Central memory CD8-positive, alpha-beta T cell (primary cell): ENCODE data around the gene STK11.
A peak's percentile ranks its signal among the peaks of the same experiment; 100 is the strongest.

ENCODE experiments used
- ATAC-seq: fragments of 150-1000 bp; cut with Tn5 transposase; replicated peaks from 2 replicates; pipeline ENCODE4 v1.10.0; 2022; ENCODE audit warnings: mild to moderate bottlenecking, moderate FRiP score, moderate number of reproducible peaks; ENCODE audit not compliant: poor library complexity, severe bottlenecking; ENCODE audit errors: extremely low read depth
- DNase-seq, 2 donors: peaks; one replicate each; pipeline ENCODE4 v3.0.0; 2021; ENCODE audit warnings: low spot score in 2 of 2
- H3K27ac Mint-ChIP-seq: one replicate; pipeline ENCODE4 v1.8.0; 2022; ENCODE audit warnings: low read depth, mild to moderate bottlenecking, moderate library complexity, mixed read lengths
- H3K27me3 Mint-ChIP-seq: one replicate; pipeline ENCODE4 v1.8.0; 2022; ENCODE audit warnings: mixed read lengths
- H3K36me3 Mint-ChIP-seq: one replicate; pipeline ENCODE4 v1.8.0; 2022; ENCODE audit warnings: mild to moderate bottlenecking, moderate library complexity, mixed read lengths; ENCODE audit not compliant: insufficient read depth
- H3K4me1 Mint-ChIP-seq: one replicate; pipeline ENCODE4 v1.8.0; 2022; ENCODE audit warnings: mixed read lengths
- H3K4me3 Mint-ChIP-seq: one replicate; pipeline ENCODE4 v1.8.0; 2022; ENCODE audit warnings: mild to moderate bottlenecking, moderate library complexity, mixed read lengths
- H3K9me3 Mint-ChIP-seq: one replicate; pipeline ENCODE4 v1.8.0; 2022; ENCODE audit warnings: mixed read lengths

Gene STK11

DNA sequence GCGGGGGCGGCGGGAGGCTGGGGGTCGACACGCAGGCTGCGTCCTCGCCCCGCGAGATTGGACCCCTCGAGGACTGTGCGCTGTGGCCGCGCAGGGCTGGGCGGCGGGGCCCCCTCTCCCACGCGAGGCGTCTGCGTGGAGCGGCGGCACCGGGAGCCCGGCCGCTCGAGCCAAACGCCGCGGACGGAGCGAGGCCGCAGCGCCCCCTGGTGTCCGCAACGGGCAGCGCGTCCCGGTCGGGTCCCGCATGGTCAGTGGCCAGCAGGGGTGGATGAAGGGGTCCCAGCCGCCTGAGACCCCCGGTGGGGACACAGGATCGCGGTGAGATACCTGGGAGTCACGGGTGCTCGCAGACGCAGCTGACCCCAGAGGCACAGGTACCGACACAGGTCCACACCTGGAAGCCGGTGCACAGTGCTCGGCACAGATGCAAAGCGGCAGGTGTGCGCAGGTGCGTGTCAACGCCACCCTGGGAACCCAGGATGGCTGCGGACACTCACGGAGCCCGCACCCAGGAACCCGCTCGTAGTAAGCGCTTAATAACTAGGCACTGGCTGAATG, 61.4 kb downstream of the STK11 start:
- Mint-ChIP-seq H3K4me3 (peak overlapping the region; percentile 82), H3K27ac (peak overlapping the region; percentile 95), H3K36me3 (peaks cover 38% of the 10 kb centered on the region), H3K9me3 (no peaks in the 10 kb centered on the region), H3K4me1 (peaks cover 71% of the 10 kb centered on the region), H3K27me3 (no peaks in the 10 kb centered on the region)
- peak; percentile 59 to 76 for DNase-seq
- ATAC-seq: no peak

DNA sequence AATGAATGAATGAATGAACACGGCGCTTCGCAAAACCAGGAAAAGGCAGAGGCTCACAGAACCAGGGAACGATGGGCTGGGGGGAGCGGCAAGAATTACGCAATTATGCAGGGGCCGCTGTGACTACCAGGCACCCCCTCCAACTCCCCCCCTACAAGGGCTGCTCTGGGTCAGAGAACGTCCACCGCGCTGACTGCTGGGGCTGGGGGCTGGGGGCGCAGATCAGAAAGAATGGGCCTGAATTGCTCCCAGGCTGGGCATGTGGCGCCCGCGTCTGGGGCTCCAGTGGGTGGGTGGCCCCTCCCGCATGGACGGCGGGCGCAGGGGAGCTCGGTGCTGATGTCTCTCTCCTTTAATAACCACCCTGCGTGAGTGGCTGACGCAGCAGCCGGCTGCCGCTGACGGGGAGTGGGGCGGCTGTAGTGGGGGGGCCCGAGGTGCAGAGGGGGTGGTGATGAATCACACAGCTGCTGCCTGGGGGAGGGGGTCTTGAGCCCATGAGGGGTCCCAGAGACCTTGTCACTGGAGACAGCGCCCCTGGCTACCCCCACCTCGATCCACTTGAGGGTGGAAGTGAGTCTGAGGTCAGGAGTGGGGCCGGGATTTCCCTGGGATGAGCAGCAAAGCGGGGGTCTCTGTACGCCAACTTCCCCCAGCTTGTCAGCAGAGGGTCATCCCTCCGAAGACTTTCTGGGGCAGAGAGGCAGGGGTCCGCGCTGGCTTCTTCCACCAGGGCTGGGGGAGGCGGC, 62.1 kb downstream of the STK11 start:
- Mint-ChIP-seq H3K27ac (peak overlapping the region; percentile 95), H3K9me3 (no peaks in the 10 kb centered on the region), H3K4me3 (peak overlapping the region; percentile 82), H3K36me3 (peaks cover 44% of the 10 kb centered on the region), H3K4me1 (peaks cover 69% of the 10 kb centered on the region), H3K27me3 (no peaks in the 10 kb centered on the region)
- ATAC-seq: no peak
- DNase-seq: no peak

DNA sequence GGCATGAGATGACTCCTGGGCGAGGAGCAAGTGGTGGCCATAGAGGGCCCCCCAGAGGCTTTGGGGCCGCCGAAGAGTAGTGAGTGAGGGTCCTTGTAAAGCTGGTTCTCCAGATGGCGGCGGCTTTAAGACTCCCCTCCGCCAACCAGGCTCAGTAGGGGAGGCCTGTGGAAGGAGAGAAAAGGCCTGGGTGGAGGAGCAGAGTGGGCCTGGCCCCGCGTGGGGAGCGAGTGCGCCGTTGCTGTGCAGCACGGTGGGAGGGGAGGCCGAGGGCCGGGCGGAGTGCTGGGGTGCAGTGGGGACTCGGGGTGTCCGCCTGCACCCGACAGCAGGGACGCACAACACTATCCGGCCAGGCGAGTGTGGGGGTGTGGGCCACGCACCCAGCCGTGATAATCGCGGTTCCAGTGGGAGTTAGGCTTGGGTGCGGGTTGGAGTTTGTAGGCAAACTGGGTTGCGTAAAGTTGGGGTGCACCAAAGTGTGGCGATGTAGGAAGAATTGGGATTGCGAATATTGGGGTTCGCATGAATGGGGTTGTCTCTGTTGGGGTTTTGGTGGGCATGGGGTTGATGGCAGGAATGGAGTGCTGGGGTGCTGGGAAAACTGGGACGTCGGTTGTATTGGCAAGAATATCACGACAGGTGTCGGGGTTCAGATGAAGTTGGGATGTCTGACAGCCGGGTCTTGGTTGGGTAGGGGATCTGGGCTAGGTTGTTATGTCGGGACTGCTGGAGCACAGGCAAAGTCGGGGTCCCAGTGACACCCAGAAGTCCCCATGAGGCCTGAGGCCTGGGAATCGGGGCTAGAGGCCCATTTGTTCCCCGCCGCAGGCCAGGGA, 62.9 kb downstream of the STK11 start:
- no peaks in the 10 kb centered on the region for H3K27me3 Mint-ChIP-seq
- no peak for DNase-seq
- peak overlapping the region; percentile 95 for H3K27ac Mint-ChIP-seq
- no peaks in the 10 kb centered on the region for H3K9me3 Mint-ChIP-seq
- ATAC-seq: no peak
- peaks cover 52% of the 10 kb centered on the region for H3K36me3 Mint-ChIP-seq
- H3K4me3 Mint-ChIP-seq: peak overlapping the region; percentile 82
- H3K4me1 Mint-ChIP-seq: peaks cover 66% of the 10 kb centered on the region

DNA sequence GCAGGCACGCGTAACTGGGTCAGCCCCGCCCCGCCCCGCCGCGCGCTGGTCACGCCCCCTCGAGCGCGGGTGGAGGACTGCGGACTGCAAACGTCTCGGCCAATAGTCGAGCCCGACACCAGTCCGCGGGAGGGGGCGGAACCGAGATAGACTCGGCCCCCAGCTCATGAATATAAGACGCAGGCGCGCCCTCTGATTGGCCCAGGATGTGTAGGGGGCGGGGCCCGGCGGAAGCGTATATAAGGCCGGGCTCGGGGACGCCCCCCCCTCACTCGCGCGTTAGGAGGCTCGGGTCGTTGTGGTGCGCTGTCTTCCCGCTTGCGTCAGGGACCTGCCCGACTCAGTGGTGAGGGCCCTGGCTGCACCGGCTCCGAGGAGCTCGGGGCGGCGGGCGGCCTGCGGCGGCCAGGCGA, 63.5 kb downstream of the STK11 start, which contains the start of gene CIRBP:
Gene CIRBP (plus strand): TSS at position 268 of the 413 bp plus-strand sequence. CDS start 1,602 bp downstream, outside the sequence.
- ATAC-seq (peak; percentile 79), DNase-seq (peak; percentile 98 to 99)
- Mint-ChIP-seq H3K9me3 (no peaks in the 10 kb centered on the region), H3K27me3 (no peaks in the 10 kb centered on the region), H3K36me3 (peaks cover 59% of the 10 kb centered on the region), H3K27ac (peak within 1 kb of the TSS; percentile 95), H3K4me1 (peaks cover 72% of the 10 kb centered on the region), H3K4me3 (peak within 1 kb of the TSS; percentile 85)

DNA sequence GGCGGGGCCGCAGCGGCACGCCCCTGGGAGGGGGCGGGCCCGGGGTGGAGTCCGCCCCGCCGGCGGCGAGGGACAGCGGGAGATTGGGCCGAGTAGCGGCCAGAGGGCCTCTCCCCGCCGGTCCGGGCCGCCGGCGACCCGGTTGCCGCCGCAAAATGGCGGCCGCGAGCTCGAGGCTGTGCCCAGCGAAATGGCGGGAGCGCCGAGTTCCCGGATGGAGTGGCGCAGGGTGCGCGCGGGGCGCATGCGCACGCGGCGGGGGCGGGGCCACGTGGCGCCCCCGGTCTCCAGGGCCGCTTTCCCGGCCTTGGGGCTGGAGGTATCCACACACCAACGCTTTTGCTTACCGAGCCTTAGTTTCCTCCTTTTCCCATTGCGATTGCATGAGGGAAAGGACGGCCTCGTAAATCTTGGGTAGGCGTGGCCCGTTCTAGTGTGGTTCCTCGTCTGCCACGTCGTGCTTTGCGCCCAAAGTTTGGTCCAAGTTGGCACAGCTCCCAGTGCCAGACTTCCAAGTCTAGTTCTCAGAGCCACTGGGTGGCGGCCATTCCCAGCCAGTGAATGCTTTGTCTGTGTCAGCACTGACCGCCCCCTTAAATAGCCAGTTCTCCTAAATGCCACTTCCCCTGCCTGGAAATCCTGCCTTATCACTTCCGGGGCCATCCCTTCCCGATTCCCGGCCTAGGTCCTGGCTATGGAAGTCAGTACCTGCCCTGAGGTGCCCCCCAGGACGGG, 64.1 kb downstream of the STK11 start:
- Mint-ChIP-seq H3K4me1 (peaks cover 70% of the 10 kb centered on the region), H3K9me3 (no peaks in the 10 kb centered on the region), H3K27ac (peak overlapping the region; percentile 95), H3K4me3 (peak overlapping the region; percentile 85), H3K36me3 (peaks cover 63% of the 10 kb centered on the region), H3K27me3 (no peaks in the 10 kb centered on the region)
- ATAC-seq: peak; percentile 50
- DNase-seq: peak; percentile 80 to 81

DNA sequence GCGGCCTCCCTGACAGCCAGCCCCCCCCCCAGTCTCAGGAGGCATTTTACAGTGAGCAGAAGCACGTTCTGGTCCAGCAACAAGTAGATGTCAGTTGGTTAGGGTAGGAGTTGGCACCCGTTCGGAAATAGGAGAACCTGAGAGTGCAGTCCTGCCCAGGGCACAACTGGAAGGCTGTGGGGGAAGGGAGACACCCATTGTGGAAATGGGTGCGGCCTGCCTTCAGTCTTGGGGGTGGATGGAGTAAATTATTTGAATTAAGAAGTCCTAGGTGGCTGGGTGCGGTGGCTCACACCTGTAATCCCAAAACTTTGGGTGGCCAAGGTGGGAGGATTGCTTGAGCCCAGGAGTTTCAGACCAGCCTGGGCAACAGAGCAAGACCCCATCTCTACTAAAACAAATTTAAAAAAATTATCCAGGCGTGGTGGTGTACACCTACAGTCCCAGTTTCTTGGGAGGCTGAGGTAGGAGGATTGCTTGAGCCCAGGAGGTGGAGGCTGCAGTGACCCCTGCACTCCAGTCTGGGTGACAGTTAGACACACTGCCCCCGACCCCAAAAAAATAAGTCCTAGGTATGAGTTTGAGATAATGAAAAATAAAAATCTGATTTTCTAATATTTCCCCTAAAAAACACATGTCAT, 64.8 kb downstream of the STK11 start:
- ATAC-seq: no peak
- H3K4me3 Mint-ChIP-seq: peak overlapping the region; percentile 85
- H3K4me1 Mint-ChIP-seq: peaks cover 63% of the 10 kb centered on the region
- peaks cover 66% of the 10 kb centered on the region for H3K36me3 Mint-ChIP-seq
- H3K27ac Mint-ChIP-seq: peak overlapping the region; percentile 95
- H3K9me3 Mint-ChIP-seq: no peaks in the 10 kb centered on the region
- H3K27me3 Mint-ChIP-seq: no peaks in the 10 kb centered on the region
- no peak for DNase-seq

DNA sequence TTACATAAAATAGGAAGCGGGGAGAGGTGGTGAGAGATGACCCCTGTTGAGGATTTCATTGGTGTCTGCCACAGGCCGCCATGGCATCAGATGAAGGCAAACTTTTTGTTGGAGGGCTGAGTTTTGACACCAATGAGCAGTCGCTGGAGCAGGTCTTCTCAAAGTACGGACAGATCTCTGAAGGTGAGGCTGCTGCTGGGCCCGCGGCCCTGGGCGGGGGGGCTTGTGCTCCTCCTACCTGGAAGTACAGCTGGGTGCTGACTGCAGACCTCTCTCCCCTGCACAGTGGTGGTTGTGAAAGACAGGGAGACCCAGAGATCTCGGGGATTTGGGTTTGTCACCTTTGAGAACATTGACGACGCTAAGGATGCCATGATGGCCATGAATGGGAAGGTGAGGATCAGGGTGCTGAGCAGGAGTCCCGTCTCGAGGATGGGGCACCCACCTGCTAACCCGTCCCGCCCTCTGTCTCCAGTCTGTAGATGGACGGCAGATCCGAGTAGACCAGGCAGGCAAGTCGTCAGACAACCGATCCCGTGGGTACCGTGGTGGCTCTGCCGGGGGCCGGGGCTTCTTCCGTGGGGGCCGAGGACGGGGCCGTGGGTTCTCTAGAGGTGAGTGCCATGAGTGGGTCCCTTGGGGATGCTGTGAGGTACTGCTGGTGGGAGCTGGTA, 65.4 kb downstream of the STK11 start:
- ATAC-seq (no peak), DNase-seq (no peak)
- H3K27me3 Mint-ChIP-seq: no peaks in the 10 kb centered on the region
- peaks cover 60% of the 10 kb centered on the region for H3K4me1 Mint-ChIP-seq
- no peaks in the 10 kb centered on the region for H3K9me3 Mint-ChIP-seq
- H3K27ac Mint-ChIP-seq: peak overlapping the region; percentile 95
- H3K36me3 Mint-ChIP-seq: peaks cover 68% of the 10 kb centered on the region
- H3K4me3 Mint-ChIP-seq: peak overlapping the region; percentile 85

DNA sequence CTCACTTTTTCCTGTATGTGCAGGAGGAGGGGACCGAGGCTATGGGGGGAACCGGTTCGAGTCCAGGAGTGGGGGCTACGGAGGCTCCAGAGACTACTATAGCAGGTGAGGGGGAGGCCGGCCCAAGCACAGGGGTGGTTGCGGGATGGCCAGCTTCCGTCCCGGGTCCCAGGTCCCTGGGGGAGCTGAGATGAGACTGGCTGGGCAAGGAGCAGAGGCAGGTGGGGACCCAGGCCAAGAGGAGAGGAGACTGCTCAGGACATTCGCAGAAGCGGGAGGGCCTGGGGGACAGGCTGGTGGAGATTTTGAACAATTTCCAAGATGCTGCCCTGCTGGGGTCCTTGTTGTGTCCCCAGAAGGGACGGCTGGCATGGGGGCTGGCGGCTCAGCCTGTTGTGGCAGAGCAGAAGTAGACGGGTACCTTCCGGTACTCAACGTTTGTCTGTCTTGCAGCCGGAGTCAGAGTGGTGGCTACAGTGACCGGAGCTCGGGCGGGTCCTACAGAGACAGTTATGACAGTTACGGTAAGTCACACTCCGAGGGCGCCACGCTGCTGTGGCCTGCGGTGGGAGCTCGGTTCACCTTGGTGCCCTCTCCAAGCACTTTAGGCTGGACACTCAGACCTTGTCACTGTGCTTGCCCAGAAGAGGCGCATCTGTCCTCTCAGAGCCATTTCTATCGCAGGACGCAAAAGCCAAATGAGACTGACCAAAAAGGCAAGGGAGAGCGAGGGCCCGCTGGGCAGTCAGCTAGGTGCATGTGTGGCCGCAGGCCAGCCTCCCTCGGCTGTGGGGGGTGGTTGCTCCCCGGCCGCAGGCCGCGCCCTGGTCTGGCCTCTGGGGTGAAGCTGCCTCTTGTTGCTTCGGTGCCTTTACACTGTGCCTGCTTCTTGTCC, 66.2 kb downstream of the STK11 start:
- H3K4me1 Mint-ChIP-seq: peaks cover 66% of the 10 kb centered on the region
- H3K9me3 Mint-ChIP-seq: no peaks in the 10 kb centered on the region
- peak overlapping the region; percentile 95 for H3K27ac Mint-ChIP-seq
- no peak for DNase-seq
- peaks cover 67% of the 10 kb centered on the region for H3K36me3 Mint-ChIP-seq
- no peaks in the 10 kb centered on the region for H3K27me3 Mint-ChIP-seq
- no peak for ATAC-seq
- H3K4me3 Mint-ChIP-seq: peak overlapping the region; percentile 85

DNA sequence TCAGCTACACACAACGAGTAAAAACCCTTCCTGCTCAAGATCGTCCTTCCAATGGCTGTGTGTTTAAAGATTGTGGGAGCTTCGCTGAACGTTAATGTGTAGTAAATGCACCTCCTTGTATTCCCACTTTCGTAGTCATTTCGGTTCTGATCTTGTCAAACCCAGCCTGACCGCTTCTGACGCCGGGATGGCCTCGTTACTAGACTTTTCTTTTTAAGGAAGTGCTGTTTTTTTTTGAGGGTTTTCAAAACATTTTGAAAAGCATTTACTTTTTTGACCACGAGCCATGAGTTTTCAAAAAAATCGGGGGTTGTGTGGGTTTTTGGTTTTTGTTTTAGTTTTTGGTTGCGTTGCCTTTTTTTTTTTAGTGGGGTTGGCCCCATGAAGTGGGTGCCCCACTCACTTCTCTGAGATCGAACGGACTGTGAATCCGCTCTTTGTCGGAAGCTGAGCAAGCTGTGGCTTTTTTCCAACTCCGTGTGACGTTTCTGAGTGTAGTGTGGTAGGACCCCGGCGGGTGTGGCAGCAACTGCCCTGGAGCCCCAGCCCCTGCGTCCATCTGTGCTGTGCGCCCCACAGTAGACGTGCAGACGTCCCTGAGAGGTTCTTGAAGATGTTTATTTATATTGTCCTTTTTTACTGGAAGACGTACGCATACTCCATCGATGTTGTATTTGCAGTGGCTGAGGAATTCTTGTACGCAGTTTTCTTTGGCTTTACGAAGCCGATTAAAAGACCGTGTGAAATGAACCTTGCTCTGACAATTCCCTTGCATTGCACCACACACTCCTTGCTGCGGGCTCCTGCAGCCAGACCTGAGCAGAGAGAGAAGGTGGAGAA, 67.1 kb downstream of the STK11 start:
- peaks cover 67% of the 10 kb centered on the region for H3K36me3 Mint-ChIP-seq
- peak overlapping the region; percentile 95 for H3K27ac Mint-ChIP-seq
- ATAC-seq: no peak
- peak overlapping the region; percentile 85 for H3K4me3 Mint-ChIP-seq
- no peaks in the 10 kb centered on the region for H3K9me3 Mint-ChIP-seq
- no peaks in the 10 kb centered on the region for H3K27me3 Mint-ChIP-seq
- peaks cover 62% of the 10 kb centered on the region for H3K4me1 Mint-ChIP-seq
- DNase-seq: no peak

DNA sequence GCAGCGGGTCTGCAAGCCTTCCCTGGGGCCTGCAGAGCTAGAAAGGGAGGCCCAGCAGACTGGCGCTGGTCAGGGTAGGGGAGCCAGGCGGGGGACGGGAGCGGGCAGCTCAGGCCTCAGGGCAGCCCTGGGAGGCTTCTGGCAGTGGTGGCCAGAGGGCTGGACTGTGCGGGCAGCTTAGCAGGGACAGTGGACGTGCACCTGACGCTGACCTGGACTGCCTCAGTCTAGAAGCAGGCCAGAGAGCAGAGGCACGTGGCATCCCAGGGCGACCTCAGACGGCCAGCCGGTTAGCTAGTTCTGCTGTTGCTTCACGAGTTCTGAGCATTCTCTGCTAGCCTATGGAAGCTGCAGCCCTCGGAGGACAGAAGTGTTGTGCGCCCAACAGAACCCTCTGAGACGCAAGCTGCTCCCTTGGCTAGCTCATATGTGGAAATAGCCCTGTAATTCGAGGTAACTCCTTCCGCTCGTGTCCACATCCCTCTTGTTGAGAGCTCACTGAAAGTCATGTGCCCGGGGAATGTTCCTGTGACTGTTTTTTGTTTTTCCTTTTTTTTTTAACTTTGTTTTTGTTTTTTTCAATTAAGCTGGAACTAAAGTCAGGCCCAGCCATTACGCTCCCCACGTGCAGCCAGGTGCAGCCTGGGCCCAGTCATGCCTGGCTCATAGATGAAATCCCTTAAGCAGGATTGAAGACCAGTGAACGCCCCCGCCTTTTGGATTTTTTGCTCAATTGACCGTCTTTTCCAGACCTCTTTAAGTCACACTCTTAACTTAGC, 67.9 kb downstream of the STK11 start:
- peaks cover 70% of the 10 kb centered on the region for H3K36me3 Mint-ChIP-seq
- no peaks in the 10 kb centered on the region for H3K27me3 Mint-ChIP-seq
- H3K4me3 Mint-ChIP-seq: peak overlapping the region; percentile 85
- peak overlapping the region; percentile 95 for H3K27ac Mint-ChIP-seq
- DNase-seq (no peak), ATAC-seq (no peak)
- peaks cover 54% of the 10 kb centered on the region for H3K4me1 Mint-ChIP-seq
- H3K9me3 Mint-ChIP-seq: no peaks in the 10 kb centered on the region
